Measurements from ENCODE around the gene ALAD. TPM values are rescaled to one million over a fixed set of nuclear protein-coding genes. Genes with fewer than 3 reads are reported as not detected.

ALAD gene
- total and polyA plus RNA-seq, 9 of the 15 experiments (the other 6 are each of a cell fraction or from before 2014, with no cell fraction given) = 1.3 to 12.7 (median 6.8) TPM

- TF ChIP-seq EHMT2 (IDR thresholded peaks at IDR 0.05) (no peak; the same call in 1 of the 2 replicates), POLR2AphosphoS2 (IDR thresholded peaks at IDR 0.05; ENCODE audit: low read length) (no peak), HNRNPK (IDR thresholded peaks at IDR 0.05; ENCODE audit: low read depth, low read length, poor library complexity, severe bottlenecking) (no peak), ELF2 (CRISPR knock-in tag; IDR thresholded peaks at IDR 0.05) (no peak; the same call in 1 of the 2 replicates), SIRT6 (IDR thresholded peaks at IDR 0.05; ENCODE audit: low read depth, low read length) (no peak), TRIM24 (IDR thresholded peaks at IDR 0.05) (peak in 1 of 2 experiments; percentile 98; a peak in 2 of 4 replicates), PATZ1 (CRISPR knock-in tag; IDR thresholded peaks at IDR 0.05; ENCODE audit: borderline replicate concordance) (no peak), FOSL1 (tag; conservative IDR thresholded peaks at IDR 0.05) (peak; percentile 41; the same call in 1 of the 2 replicates), HDAC3 (IDR thresholded peaks at IDR 0.05; ENCODE audit: borderline replicate concordance, partially characterized antibody) (no peak), ID3 (CRISPR knock-in tag; IDR thresholded peaks at IDR 0.05) (no peak), ID3 (tag; IDR thresholded peaks at IDR 0.05) (0 out of 2 replicates have a peak, but pooled peaks have one; percentile 13), SNRNP70 (optimal IDR thresholded peaks at IDR 0.05; ENCODE audit: low read depth, low read length) (no peak), MCM3 (IDR thresholded peaks at IDR 0.05) (no peak), THAP7 (CRISPR knock-in tag; IDR thresholded peaks at IDR 0.05) (no peak), BRD4 (IDR thresholded peaks at IDR 0.05) (no peak), TAF15 (IDR thresholded peaks at IDR 0.05; ENCODE audit: low read depth, low read length) (no peak), ZBED1 (IDR thresholded peaks at IDR 0.05) (peak; percentile 77; the same call in 1 of the 2 replicates), ZC3H11A (IDR thresholded peaks at IDR 0.05; ENCODE audit: low read depth, low read length) (peak; percentile 93), ZNF133 (CRISPR knock-in tag; IDR thresholded peaks at IDR 0.05) (no peak), ZNF277 (CRISPR knock-in tag; IDR thresholded peaks at IDR 0.05; ENCODE audit: borderline replicate concordance) (no peak), RFX7 (CRISPR knock-in tag; IDR thresholded peaks at IDR 0.05) (no peak), NKRF (IDR thresholded peaks at IDR 0.05; ENCODE audit: borderline replicate concordance) (peak; percentile 89; the same call in 1 of the 2 replicates)
Observed at GRCh38 chr9:113340011-113340699, 60.9 kb downstream of the ALAD start, which contains the start of gene WDR31 (continued).
